ENCODE results near the gene MGAT5.

Gene MGAT5

DNA sequence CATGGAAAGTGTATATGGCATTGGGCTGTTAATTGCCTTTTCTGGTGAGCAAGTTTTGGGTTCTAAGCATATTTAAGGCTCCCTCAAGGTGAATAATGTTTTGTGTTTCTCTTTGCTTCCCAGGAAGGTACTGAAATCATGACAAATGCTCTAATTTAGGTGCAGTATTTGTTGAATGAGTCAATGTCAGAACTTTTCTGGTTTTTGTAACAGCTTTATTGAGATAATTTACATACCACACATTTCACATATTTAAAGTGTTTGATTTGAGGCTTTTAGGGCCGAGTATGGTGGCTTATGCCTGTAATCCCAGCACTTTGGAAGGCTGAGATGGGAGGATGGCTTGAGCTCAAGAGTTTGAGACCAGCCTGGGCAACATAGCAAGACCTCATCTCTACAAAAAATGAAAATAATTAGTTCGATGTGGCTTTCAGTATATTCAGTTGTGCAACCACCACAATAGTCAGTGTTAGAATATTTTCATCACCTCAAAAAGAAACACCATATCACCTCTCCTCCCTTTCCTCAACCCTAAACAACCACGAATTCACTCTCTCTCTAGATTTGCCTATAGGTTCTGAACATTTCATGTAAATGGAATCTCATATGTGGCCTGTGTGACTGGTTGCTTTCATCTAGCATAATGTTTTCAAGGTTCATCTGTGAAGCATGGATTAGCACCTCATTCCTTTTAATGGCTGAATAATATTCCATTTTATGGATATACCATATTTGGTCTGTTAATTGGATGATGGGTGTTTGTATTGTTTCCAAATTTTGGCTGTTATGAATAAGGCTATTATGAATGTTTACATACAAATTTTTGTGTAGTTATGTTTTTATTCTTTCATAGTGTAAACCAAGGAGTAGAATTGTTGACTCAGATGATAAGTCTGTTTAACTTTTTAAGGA lies 54.9 kb downstream of the MGAT5 start:
- no peak for DNase-seq

DNA sequence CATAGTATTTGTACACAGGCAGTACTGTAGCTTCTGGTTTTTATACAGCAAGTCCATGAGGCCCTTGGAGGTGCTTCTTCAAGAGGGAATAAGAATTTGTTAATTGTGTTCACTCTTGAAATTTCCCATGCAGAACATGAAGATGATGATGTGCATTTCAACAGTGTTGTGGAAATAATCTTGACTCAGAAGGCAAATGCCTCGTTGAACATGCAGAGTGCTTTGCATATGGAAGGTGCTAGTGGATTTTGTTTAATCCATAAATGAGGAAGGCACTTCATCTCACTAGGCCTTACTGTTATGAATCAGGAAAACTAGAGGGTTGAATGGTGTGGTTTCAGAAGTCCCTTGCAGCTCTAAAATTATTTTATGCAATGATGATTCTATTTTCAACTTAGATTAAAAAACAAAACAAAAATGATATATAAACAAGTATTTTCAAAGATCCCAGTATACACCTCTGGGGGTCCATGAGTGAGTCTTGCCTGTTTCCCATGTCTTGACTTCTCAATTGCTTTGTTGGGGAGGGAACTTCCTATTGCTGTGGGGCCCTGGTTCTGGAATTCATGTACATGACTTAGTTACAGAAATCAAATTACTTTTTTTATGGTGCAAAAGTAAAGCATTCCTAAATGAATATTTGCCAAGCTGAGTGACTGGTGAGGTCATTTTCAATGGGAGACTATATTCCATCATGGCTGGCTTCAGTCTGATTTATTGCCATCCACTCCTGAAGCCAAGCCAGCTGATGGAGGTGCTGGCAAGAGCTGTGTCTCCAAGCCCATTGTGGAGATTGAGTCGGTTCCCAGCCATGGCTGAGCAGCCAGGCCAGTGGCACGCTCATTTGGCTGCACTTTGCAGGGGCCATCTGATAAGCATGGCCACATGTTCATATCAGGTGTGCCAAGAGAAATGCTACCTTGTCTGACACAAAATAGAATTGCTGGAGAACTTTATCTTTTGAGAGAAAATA lies 56.5 kb downstream of the MGAT5 start:
- peak in 1 of 2 experiments; percentile 55 for DNase-seq

DNA sequence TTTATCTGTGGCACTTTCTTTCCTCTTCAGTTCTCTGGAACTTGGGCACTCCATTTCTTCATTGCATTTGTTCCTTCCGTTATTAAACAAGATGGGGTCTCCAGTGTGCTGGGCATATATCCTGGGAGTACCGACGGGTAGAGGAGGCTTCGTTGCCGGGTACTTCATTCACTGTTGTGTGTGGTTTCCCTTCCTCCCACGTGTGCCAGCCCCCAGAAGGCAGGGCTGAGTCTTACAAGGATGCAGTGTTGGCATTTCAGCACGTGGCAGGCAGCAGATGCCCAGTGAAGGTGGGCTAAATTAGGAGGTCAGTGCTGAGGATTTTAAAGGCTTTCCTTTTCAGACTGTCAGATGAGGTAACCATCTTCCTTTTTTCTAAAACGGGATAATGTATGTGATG lies 58.6 kb downstream of the MGAT5 start:
- DNase-seq, result no peak

DNA sequence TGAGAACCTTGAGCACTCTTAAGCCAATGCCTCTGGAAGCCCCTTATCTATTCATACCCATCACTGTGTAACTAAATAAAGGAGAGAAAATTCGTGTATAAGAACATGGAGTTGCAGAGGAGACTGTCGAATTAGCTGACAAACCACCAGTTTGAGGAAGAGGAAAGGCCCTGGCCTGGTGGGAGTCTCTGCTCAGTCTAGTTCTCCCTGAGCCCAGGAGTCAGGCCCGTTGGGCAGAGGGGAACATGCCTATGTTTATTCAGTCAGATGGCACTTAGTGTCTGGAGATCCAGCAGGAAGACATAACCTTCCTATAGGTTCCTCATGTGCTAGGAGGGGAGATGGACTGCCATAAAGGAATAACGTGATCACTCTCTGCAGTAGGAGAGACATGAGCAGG lies 60.3 kb downstream of the MGAT5 start:
- no peak for DNase-seq

DNA sequence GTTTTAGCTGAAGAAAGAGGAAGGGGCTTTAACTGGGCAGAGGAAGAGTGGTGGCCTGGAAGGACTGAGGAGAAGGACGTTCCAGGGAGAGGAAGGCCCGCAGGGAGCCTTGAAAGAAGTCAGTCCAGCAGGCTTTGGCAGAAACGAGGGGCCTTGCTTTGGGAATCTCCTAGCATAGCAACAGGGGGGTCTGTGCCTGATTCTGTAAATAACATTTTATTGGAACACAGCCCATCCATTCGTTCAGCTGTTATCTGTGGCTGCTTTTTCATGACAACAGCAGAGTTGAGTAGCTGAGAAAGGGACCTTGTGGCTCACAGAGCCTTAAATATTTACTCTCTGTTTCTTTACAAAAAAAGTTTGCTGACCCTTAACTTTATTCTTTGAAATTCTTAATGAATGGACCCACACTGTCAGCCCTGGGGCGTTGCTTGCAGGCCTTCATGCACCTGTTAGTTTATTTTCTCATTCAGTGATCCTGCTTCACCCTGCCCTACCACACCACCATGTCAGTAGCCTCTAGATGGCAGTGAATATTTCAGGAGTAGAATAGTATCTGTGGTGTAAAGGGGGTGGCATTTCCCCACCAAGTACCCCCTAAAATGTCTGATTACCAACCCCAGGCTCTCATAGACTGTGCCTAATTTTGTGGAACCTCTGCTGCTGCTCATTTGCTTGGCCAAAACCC lies 61.0 kb downstream of the MGAT5 start:
- DNase-seq, result peak in 1 of 2 experiments; percentile 12

DNA sequence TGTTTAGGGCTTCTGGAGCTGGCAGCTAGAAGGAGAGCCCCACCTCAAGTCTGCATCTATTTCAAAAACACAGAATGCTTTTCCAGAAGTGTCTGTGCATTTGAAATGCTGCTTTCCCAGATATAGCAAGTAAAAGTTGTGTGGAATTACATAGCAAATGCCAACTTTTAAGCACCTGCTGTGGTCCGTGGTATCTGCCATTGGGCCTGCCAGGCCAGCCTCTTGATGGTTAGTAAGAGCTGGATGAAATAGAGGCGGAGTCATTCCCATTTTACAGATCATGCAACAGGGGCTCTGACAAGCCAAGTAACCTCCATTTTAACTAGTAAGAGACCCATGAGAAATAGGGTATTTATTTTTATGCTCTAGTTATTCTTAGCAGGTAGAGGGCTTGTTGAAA lies 61.6 kb downstream of the MGAT5 start:
- no peak for DNase-seq

DNA sequence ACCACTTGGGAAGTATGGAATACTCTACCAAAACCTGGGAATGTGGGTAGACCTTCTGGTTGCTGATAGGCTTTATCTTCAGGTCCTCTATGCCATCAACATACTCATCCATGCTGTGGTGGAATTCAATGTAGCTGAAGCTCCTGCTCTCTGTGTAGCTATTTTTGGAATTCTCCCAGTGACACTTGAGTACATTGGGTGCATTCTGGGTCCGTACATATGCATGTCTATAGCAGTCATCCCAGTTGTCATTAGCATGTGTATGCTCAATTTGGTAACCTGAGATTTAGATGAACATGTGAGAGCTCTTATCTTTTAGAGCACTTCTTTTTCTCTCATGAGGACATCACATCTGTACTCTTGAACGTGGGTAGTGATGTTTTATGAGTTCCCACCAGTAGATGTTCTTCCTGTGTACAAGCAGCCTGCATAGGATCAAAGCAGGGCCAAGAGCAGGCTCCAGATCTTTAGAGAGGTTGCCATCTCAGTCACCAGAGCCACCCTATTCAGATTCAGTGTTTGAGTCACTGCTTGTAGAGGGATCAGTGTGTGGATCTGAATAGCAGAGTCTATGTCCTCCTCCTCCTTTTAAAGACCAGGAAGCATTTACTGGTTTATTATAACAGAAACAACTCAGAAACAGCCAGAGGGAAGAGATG lies 65.9 kb downstream of the MGAT5 start:
- no peak for DNase-seq

DNA sequence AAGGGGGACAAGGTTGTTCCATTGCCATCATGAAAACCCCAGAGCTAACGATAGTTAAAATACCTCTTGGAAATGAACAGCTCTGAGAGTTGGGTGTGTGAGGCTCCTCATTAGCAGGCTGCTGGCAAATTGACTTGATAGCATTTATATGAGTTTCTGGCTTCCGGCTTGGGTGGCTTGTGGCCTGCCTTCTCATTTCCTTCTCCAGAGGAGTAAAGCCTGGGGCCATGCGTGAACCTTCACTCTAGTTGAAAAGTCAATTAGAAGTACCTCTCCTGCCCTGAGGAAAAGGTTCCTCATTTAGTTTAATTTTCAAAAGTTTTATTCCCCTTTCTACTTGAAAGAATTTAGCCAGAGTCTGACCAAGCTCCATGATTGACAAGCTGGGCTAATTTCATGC lies 67.1 kb downstream of the MGAT5 start:
- DNase-seq, result no peak

DNA sequence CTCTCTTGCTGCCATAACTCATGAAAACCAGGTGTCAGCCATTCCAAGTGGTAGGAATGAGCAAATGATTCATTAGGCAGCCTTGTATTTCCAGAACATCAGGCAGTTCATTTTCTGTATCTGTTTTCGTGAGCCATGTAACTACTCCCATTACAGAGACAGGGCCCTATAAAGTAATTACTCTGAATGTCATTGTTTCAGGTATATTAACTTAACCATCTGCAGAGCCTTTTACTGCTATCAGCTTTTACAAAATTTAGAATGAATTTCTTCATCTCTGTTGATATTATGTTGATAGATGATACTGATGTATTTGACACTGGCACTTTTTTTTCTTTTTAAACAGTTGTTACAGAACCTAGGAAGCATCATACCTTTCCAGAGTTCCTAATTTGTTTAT lies 69.9 kb downstream of the MGAT5 start:
- DNase-seq, result no peak

DNA sequence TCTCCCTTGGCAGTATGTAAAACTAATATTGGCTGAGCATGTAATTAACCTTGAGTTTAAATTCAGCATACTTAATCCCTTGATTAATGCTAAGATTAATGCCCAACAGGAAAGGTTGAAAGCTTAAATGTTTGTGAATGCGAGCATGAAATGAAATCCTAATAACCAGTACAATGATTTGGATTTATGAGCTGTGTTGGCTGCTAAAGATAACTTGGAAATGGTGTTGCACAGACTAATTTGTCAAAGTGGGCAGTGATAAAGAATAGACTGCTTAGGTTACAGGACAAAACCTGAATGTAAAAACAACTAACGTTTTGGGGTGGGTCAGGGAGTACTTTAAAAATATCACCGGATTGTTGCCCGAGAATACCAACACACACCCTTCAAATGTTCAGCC lies 70.6 kb downstream of the MGAT5 start:
- no peak for DNase-seq

DNA sequence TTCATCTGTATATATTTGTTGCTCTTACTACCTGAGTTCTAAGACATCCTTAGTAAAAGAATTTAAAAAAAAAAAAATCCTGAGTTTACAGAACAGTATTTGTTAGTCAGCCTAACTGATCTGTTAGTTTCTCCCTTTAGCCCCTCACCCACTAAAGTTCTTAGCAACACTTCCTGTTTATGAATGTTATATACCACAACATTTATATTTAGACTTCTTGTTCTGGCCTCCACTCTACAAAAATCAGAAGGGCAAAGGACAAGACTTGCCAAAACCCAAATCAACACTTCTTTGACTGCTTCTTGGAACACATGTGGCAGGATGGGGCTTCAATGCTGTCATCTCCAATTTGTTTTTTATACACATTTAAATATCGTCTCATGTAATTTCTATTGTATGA lies 71.1 kb downstream of the MGAT5 start:
- DNase-seq, result no peak

DNA sequence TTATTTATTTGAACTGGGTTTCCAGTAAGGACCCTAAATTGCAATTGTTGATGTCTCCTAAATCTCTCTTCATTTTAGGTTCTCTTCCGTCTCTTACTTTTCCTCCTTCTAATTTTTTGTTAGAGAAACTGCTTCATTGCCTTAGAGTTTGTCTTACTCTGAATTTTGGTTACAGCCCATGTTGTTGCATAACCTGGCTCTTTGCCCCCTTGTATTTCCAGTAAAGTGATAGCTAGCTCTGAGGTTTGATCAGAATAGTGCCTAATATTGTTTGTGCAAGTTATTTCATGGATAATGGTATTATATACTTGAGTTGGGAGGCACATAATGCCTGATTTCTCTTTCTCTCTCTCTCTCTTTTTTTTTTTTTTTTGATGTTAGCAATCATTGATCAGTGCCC lies 71.8 kb downstream of the MGAT5 start:
- no peak for DNase-seq

DNA sequence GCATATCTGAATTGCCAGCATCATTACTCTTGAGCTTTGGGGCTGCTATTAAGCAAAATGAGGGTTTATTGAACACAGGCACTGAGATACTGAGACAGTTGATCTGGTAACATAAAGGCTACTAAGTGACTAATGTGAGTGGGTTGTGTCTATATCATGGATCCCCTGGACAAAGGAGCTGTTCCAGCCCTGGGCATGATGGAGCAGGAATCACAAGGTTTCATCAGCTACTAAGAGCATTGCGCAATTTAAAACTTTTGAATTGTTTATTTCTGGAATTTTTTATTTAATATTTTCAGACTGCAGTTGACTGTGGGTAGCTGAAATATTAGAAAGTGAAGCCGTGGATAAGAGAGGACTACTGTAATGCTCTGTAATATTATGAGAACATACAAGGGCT lies 73.5 kb downstream of the MGAT5 start:
- no peak for DNase-seq

DNA sequence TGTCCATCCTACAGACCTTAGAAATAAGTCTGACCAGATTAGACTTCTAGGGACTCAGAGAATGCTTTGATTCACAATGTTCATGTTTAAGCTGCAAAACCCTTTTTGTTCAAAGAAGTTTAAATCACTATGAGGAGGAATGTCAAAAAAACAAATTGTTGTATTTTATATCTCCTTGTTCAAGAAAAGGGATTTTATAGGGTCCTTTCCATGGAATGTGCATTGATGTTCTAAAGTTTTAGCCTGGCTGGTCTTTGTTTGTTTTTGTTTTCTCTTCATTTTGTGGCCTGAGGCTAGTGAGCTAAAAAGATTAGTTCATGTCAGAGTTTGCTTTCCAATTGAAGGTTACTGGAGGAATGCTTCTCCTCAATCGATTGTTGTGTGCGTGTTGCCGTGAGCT lies 77.2 kb downstream of the MGAT5 start:
- DNase-seq, result no peak

DNA sequence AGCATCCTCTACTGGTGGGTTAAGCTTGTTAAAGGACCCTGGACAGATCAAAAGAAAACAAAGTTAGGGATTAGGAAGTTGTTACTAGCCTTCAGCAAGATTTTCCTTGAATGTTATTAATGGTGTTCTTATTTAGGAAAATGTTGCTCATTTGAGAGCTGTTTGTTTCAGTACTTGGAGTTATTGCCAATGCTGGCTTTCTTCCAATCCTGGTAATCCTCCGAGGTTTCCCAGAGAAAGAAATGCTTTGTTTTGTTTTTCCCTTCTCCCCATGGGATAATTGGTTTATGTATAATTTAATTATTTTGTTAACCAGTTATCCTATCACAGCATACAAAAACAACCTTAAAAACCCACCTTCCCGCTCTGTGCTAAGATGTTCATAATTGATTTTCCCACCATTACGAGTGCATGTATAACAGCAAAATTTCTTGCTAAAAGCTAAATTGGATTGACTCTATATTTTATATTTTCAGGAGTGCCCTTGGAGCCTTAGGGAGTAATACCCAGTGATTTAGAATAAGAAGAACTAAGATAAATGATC lies 79.8 kb downstream of the MGAT5 start:
- no peak for DNase-seq

DNA sequence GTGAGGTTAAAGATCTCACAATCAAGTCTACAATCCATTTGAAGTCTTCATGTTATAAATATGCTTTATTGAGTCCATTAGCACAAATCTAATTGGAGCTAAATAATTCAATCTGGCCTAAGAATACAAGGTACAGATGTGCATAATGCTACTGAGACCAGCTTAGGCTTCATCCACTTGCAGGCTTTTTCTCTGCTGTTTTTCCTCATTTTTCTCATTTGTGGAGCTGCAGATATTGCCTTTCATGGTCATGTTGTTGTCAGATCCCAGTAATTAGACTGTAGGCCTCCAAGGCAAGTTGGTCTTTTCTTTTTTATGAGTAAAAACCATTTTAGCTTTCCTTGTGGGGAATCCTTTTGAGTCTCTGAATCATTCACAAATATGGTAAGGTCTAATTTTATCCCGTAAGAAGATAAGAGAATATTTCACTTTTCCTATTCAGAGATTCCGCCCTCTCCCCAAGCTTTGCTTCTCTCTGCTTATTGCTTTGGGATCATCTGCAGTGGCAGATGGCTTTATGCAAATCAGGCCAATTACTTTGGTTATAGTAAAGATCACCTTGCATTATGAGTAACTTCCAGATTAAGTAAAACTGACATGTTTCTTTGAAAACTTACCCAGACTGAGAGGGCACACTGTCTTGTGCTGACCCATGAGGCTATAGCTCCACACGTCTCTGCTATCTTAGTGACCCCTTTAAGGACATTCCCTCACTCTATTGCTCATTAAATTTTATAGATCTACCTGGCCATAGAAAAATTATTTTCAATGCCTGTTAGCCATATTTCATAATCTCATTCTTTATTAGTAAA lies 80.9 kb downstream of the MGAT5 start:
- no peak for DNase-seq

DNA sequence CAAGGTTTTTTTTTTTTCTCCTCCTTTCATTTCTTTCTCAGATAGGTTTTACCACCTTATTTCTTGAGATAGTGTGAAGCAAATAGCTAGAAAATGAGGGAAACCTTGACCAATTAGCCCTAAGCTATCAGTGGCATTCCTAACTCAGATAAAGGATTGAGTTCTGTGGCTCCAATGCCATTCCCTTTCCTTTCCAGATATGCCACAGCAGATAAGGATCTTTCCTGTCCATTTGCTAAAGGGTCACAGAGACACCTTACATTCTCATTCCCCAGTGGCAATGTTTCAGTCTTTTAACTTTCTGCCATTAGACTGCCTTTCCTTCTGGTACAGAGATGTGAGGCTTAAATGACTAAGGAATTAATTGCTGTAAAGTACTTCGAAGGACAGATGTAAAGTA lies 81.7 kb downstream of the MGAT5 start:
- DNase-seq, result no peak

DNA sequence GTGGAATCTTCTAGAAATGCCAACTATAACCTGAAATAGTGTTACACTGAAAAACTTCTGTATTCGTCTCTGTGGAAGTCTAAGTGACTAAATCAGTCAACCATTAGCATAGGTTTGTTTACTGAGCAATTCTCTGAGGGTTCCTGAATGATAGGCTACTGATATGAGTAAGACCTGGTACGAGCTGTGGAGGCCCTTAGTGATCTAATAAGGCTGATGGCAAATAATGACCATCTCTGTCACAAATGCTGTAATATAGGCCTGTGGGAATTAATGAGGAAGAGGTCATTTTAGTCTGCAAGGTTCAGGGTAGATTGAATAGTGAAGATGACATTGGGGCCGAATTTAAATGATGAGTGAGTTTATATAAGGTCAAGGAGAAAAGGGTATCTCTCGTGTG lies 82.5 kb downstream of the MGAT5 start:
- no peak for DNase-seq

DNA sequence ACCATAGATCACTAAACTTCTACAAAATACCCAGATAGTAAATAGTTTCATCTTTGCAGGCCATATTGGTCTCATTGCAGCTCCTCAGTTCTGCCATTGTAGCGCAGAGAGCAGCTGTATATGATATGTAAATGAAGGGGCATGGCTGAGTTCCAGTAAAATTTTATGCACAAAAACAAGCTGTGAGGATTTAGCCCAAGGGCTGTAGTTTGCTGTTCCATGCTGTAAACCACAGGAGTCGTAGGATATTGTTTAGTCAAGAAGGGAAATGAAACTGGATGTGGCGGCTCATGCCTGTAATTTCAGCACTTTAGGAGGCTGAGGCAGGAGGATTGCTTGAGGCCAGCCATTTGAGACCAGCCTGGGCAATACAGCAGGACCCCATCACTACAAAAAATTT lies 83.0 kb downstream of the MGAT5 start:
- DNase-seq, result no peak

DNA sequence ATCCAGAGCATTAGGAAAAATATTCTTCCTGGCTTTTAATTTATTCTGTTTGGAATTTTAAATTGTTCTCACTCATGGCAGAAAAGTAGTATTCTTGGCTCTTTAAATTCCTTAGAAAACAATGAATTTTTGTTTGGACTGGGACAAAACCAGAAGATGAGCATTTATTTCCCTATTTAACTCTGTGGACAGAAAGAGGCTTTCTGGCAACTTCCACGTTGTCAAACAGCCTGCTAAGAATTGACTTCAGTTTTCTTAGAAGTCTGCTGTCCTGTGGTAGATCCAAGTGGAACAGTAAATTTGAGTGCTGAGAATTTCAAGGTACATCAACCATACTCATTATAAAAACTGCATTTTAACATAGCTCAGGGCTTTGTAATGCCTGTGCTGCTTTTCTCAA lies 83.8 kb downstream of the MGAT5 start:
- no peak for DNase-seq

DNA sequence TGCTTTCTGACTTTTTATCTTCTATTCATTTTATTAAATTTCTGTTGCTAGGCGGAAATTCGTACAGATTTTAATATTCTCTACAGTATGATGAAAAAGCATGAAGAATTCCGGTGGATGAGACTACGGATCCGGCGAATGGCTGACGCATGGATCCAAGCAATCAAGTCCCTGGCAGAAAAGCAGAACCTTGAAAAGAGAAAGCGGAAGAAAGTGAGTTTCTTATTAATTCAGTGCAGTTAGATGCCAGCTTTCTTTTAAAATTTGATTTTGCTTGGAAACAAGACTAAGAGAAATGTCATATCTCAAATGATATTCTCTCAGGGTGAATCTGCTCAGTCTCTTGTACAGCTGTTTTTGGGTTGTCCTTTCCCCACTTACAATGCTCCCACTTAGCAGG lies 84.3 kb downstream of the MGAT5 start:
- DNase-seq, result no peak

DNA sequence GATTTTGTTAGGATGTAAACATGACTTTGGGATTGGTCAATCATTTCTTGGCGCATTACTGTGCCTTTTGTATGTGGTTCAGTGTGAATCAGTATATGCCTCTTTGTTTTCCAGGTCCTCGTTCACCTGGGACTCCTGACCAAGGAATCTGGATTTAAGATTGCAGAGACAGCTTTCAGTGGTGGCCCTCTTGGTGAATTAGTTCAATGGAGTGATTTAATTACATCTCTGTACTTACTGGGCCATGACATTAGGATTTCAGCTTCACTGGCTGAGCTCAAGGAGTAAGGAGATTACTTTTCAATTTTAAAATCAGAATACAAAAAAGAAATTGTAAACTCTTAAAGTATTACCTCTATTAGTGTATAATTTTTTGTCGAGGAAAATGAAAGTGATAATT lies 87.6 kb downstream of the MGAT5 start:
- DNase-seq, result no peak
